GM12878 (cell line): ENCODE measurements around the gene ELOVL5.

ENCODE experiments used
- CREB1 ChIP-seq: IDR thresholded peaks from 2 replicates; pipeline ENCODE4 v1.6.1; 2012; ENCODE audit warnings: low read depth, mild to moderate bottlenecking, inconsistent platforms
- MTA3 ChIP-seq: IDR thresholded peaks from 2 replicates; pipeline ENCODE4 v1.6.1; 2012; ENCODE audit warnings: low read length, inconsistent platforms, borderline replicate concordance
- SREBF1 ChIP-seq: IDR thresholded peaks from 2 replicates; pipeline ENCODE4 v1.6.1; 2012; ENCODE audit warnings: mild to moderate bottlenecking, low read length
- SUZ12 ChIP-seq: fragments of 200-600 bp; sonication (generic); IDR thresholded peaks from one replicate; pipeline ENCODE4 v1.6.1; 2018; ENCODE audit warnings: antibody characterized with exemption, mild to moderate bottlenecking; ENCODE audit not compliant: unreplicated experiment
- TF ChIP-seq, protein P1 (sequence below), 3 experiments: IDR thresholded peaks in 2 of 3; conservative IDR thresholded peaks in 1 of 3; 2 replicates each; pipeline ENCODE4 v1.5.1; 2011; ENCODE audit warnings: low read depth in 3 of 3, low read length in 3 of 3, mild to moderate bottlenecking in 3 of 3, control low read depth in 2 of 3, moderate library complexity in 2 of 3, inconsistent platforms in 1 of 3, mixed read lengths in 1 of 3; ENCODE audit not compliant: control insufficient read depth in 2 of 3, insufficient read depth in 1 of 3; ENCODE audit errors: extremely low read depth in 1 of 3

DNA sequence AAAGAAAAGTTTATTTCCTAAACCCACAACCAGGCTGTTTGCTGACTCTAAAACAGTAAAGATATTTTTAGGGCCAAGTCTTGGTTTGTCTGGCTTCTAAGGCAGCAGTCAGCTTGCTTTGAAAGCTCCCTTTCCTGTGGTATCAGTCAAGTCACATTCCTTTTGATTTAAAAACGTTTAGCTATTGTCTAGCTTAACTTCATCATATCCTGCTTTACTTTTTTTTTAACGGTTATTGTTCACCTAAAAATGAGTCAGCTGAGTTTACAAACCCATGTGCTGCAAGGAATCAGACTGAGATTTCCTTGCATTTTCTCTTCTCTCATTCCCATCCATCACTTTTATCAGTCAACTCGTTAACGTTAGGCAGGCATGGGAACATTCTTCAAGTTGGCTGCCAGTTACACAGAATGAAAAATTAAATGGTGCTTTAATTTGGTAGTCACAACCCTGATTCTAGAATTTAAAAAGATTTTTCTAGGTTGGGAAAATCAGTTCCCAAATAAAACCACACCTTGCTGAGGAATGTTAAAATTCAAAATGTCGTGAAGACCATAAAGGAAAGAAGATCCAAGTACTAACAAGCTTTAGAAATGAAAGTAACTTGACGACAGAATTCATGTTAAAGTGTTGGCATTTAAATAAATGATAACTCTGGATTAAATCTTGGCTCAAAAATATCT lies 45.9 kb downstream of the ELOVL5 start:
- TF ChIP-seq, protein P1, sequence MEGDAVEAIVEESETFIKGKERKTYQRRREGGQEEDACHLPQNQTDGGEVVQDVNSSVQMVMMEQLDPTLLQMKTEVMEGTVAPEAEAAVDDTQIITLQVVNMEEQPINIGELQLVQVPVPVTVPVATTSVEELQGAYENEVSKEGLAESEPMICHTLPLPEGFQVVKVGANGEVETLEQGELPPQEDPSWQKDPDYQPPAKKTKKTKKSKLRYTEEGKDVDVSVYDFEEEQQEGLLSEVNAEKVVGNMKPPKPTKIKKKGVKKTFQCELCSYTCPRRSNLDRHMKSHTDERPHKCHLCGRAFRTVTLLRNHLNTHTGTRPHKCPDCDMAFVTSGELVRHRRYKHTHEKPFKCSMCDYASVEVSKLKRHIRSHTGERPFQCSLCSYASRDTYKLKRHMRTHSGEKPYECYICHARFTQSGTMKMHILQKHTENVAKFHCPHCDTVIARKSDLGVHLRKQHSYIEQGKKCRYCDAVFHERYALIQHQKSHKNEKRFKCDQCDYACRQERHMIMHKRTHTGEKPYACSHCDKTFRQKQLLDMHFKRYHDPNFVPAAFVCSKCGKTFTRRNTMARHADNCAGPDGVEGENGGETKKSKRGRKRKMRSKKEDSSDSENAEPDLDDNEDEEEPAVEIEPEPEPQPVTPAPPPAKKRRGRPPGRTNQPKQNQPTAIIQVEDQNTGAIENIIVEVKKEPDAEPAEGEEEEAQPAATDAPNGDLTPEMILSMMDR (IDR thresholded peaks at IDR 0.05 in 2 of 3, conservative IDR thresholded peaks at IDR 0.05 in 1 of 3; ENCODE audit: control insufficient read depth in 2 of 3, extremely low read depth in 1 of 3, insufficient read depth in 1 of 3, low read depth in 3 of 3, low read length in 3 of 3) = no peak
- TF ChIP-seq CREB1 (no peak), SUZ12 (no peak), SREBF1 (no peak), MTA3 (no peak)
